ENCODE measurements around the gene NDUFA8. TPM values are rescaled to one million over a fixed set of nuclear protein-coding genes. Genes with fewer than 3 reads are reported as not detected.
A peak's percentile ranks its signal among the peaks of the same experiment; 100 is the strongest.
"Not testable (repeated sequence)": the region's sequence is repeated elsewhere in the genome, so short reads cannot be mapped to it uniquely, and the experiment has no call there.

NDUFA8 gene
- total RNA-seq, 1 donor from 2014 or later = 297 TPM

DNA sequence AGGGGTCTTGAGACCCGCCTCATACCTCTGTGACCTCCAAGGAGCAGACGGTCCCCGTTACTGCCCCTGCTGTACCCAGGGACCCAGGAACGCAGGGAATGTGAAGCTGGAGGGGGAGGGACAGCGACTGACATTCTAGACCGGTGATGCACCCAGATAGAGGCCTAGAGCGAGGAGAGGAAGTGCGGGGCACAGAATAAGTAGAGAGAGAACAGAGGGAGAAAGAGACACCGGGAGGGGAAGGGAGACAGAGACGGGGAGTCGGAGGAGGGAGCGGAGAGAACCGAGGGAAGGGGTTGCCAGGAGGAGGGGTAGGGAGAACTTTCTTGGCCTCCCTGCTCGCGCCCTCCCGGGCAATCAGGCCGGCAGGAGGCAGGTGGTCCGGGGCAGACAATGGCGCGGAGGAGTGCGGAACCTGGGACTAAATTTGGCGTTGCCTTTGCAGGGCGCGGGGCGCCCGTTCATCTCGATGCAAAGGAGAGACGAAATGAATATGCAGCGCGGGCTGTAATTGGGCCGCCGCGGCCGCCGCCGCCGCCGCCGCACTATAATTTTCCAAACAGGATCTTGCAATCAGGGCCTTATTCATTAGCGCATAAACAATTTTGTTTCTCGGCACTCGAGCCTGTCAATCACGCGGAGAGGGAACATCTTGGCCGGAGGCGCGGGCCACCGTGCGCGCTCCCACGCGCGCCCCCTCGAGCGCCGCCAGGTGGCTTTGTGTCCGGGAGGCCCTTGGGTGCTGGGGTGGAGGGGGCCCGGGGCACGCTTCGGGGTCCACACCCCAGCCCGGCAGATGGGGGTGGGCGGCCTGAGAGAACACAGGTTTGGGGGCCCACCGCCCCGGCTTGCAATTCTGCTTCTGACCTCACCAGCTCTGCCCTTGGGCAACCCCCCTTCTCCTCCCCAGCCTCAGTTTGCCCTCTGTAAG is 33.0 kb downstream of the NDUFA8 start:
- intact Hi-C loops (cut with DNase I) = loop anchor here (5.0 to 10.0 kb wide), 2 partner anchors 101 to 328 kb away; partner anchors contain the start of gene LHX6
- ATAC-seq (no peak), DNase-seq (ENCODE audit: missing footprints) (no peak)

DNA sequence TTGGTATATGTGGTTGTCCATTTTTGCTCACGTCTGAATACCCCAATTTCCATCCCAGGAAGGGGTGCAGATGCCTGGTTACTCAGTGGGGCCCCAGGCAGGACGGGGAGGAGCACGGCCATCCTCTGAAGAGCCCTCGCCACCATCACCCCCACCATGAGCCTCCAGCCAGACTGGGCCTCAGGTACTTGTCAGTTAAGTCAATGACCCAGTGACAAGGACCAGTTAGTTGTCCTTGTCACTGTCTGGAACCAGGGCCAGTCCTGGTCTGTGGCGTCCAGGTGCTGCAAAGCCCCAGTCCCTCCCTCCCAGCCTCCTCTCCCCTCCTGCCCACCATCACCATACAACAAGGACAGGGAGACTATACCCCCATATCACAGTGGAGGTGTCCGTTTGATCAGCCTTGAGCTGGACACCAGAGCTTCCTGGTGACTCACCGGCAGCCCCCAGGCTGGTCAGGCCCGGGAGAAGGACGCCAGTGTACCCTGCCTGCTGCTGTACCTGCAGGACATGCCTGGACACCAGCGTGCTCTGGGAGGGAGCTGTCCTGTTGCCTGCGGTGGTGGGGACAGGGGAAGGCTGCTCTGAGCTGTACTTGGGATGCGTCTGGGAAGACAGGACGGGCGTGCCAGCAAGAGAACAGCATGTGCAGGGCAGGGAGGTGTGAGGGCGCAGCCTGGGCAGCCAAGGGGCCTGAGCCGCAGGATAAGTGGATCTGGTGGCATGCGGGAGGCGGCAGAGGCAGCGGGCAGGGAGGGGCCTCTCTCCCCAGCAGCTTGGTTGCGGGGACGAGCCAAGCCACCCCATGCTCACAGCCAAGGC is 33.9 kb downstream of the NDUFA8 start:
- peak; percentile 43 for DNase-seq (ENCODE audit: missing footprints)
- intact Hi-C loops (cut with DNase I) = loop anchor here (1.0 to 10.0 kb wide), 3 partner anchors 102 to 329 kb away; partner anchors contain the start of gene LHX6
- no peak for ATAC-seq

DNA sequence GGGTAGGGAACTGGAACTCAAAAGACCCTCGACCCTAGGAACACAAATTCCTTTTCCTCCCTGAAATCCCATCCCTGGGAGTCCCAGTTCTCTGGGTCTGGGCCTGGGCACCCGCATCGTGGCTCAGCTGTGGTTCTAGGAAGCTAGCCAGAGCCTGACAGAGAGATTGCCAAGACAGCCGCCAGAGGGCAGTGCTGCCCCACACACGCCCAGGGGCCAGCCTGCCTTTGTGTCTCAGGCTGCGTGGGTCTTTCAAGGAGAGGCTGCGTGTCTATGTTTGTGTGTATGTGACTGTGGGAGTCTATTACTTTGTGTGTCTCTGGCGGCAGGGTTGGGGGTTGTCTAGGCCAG is 34.4 kb downstream of the NDUFA8 start:
- DNase-seq (ENCODE audit: missing footprints) = peak; percentile 85
- intact Hi-C loops (cut with DNase I) = loop anchor here (1.0 to 10.0 kb wide), 3 partner anchors 102 to 330 kb away; partner anchors contain the start of gene LHX6
- ATAC-seq = peak; percentile 82

DNA sequence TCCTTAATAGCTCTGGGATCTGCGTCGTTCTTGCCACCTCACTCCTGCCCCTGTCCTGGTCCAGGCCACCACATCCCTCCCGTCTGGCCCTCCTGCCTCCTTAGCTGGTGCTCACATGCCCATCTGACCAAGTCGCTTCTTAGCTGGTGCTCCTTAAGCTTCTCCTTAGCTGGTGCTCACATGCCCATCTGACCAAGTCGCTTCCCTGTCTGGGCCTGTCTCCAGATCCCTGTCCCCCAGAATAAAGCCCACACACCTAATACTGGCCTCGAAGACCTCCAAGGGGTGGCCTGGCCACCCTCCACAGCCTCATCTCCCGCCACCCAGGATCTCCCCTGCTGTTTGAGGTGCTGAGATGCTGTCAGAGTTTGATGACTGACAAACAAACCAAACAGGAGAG is 35.1 kb downstream of the NDUFA8 start:
- DNase-seq (ENCODE audit: missing footprints) = peak; percentile 6
- intact Hi-C loops (cut with DNase I) = loop anchor here (10.0 kb wide), 1 partner anchor 330 kb away; no protein-coding TSS in a partner anchor
- ATAC-seq = no peak

DNA sequence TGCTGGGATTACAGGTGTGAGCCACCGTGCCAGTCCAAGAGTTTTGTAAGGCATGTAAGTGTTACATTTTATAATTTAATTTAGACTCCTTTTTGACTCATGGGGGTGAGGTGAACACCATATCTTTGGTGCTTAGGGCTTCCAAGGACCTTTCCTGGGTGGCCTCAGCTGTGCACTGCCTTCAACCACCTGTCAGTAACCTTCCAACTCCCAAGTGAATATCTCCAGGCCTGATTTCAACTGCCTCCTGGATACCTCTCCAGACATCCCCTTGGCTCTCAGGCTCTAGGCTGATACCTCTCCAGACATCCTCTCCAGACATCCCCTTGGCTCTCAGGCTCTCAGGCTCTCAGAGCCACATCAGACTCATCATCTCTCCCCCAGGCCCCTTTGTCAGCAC is 35.5 kb downstream of the NDUFA8 start:
- intact Hi-C loops (cut with DNase I) = loop anchor here (10.0 kb wide), 1 partner anchor 331 kb away; no protein-coding TSS in a partner anchor
- DNase-seq (ENCODE audit: missing footprints) (peak; percentile 32), ATAC-seq (no peak)

DNA sequence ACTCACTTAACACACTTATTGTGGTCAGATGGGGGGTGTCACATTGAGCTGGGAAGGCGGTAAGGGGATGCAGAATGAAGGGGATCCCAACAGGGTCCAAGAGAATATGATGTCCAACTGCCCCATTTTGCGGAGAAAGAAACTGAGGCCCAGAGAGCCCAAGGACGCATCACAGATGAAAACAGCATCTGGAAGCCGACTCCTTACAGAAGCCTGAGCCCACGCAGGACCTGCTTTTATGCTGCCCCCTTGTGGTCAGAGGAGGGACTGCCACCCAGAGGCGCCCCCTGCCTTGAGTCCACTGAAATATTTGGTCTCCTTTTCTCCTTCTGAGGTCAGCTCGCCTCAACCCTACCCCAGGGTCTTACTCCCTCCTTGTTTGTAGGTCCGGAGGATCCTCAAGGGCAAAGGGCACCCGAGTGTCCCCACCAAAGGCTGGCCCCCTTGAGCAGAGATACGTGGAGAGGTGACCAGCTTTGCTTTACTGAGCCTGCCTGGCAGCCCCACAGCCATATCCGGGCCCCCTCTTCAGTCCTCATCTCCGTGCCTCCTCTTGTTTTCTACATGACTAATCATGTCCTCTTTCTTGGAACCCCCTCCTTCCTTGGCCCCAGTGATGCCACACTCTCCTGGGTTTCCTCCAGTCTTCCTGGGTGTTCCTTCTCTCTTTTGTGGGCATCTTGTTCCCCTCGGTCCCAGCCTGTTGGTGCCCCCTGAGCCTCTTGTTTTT is 36.5 kb downstream of the NDUFA8 start:
- DNase-seq (ENCODE audit: missing footprints) = no peak
- peak; percentile 39 for ATAC-seq
- intact Hi-C loops (cut with DNase I) = loop anchor here (1.0 to 10.0 kb wide), 2 partner anchors 24 to 332 kb away; no protein-coding TSS in a partner anchor

DNA sequence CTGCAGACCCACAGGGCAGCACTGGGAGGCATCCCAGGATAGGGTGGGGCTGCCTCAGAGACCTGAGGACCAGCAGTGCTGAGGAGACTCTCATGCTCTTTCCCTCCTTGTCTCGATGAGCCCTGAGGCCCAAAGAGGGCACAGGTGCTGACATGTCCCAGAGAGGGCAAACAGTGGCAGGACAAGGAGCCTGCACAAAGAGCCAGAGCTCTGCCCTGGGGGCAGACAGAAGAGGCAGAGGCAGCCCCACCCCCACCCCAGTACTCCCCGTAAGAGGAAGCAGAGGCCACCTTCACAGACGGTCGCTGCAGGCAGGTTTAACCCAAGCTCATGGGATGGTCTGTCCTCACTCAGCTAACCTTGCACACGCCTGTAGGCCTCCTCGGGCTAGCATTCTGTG is 37.1 kb downstream of the NDUFA8 start:
- intact Hi-C loops (cut with DNase I) = loop anchor here (10.0 kb wide), 1 partner anchor 332 kb away; no protein-coding TSS in a partner anchor

DNA sequence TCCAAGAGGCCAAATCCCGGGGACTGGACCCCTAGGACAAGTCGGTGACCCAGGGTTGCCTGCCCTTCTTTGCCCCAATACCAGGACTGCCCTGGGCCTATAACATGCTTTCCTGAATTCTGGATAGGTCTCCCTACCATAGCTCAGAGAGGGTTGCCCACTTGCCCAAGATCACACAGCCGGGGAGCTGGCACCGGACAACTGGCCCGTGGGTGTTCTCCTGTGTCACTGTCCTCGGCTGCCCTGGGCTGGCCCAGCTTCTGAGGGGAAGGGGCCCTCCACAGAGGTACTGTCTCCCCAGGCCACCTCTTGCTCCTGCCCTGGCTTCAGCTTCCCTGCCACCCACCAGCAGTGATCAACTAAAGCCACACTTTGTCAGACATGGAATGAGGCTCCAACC is 37.6 kb downstream of the NDUFA8 start:
- peak; percentile 15 for DNase-seq (ENCODE audit: missing footprints)
- no peak for ATAC-seq
- intact Hi-C loops (cut with DNase I) = loop anchor here (10.0 kb wide), 1 partner anchor 333 kb away; no protein-coding TSS in a partner anchor

More for the DNA sequence above, 37.1 kb downstream of the NDUFA8 start:
- ATAC-seq (no peak), DNase-seq (ENCODE audit: missing footprints) (no peak)

DNA sequence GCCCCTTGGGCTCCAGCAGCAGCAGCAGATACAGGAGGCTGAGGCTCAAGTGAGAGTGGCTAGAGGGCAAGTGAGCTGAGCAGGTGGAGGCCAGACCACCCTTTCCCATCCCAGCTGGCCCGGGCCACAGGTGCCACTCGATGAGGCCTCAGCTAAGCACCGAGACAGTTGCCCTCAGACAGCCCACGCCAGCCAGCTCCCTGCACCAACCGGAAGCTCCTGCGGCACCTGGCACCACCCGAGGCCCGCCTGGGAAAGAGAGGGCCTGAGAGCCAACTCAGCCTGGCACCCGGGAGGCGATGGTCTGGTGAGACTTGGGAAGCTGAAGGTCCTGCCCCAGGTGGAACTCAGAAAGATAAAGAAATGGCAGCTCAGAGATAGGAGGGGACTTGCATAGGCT is 38.2 kb downstream of the NDUFA8 start:
- intact Hi-C loops (cut with DNase I) = loop anchor here (10.0 kb wide), 1 partner anchor 333 kb away; no protein-coding TSS in a partner anchor
- ATAC-seq = no peak
- peak; percentile 26 for DNase-seq (ENCODE audit: missing footprints)

DNA sequence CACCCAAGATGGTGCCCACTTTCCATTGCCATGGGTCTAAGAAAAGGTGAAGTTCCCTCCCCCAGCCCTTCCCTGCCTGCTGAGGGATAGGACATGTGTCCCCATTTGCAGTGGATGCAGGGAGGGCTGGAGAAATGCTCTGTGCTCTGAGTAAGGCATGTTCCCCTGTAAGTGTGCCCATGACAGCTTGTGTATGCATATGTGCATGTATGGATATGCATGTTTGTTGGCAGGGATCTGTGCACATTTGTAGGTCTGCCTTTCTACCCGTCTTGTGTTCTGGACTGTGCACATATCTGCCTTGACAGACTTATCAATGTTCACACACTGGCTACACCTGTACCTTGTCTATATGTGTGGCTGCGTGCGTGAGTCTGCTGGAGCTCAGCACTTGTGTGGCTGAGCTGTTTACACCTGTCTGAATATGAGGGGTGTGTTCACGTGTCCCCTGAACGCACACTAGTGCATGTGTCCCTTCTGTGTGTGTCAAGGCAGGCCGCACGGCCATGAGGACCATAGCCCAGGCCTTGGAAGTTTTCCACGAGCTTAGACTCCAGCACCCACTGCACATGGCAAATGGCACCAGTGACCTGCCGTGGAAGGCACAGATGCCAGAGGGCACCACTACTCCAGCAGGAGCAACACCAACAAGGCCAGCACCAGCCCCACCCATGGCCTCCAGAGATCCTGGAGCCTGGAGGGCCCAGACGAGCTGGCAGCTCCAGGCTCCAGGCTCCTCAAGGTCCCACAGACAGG is 39.1 kb downstream of the NDUFA8 start:
- intact Hi-C loops (cut with DNase I) = loop anchor here (10.0 kb wide), 1 partner anchor 334 kb away; no protein-coding TSS in a partner anchor
- no peak for ATAC-seq
- DNase-seq (ENCODE audit: missing footprints) = peak; percentile 50

DNA sequence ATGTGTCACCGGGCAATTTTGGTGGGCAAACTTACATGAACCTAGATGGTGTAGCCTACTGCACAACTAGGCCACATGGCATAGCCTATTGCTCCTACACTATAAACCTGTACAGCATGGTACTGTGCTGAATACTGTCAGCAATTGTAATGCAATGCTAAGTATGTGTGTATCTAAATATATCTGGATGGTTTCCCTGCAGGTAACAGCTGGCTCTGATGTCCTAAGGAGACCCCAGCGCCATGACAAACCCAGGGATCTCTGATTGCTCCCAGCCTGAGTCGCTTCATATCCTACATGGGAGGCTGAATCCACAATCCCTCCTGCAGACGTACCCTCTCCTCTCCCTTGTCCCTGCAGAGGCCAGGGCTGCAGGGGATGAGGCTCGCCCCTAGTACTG is 39.9 kb downstream of the NDUFA8 start:
- no peak for DNase-seq (ENCODE audit: missing footprints)
- ATAC-seq = no peak
- intact Hi-C loops (cut with DNase I) = loop anchor here (10.0 kb wide), 1 partner anchor 335 kb away; no protein-coding TSS in a partner anchor

DNA sequence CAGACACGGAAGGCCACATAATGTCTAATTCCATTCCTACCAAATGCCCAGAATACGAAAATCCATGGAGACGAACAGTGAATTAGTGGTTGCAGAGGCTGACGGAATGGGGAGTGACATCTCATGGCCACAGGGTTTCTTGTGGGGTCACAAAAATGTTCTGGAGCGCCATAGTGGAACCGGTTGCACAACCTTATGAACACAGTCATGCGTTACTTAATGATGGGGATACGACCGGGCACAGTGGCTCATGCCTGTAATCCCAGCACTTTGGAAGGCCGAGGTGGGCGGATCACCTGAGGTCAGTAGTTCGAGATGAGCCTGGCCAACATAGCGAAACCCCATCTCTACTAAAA is 40.4 kb downstream of the NDUFA8 start:
- DNase-seq (ENCODE audit: missing footprints) (no peak), ATAC-seq (no peak)
- intact Hi-C loops (cut with DNase I) = no loop called here

DNA sequence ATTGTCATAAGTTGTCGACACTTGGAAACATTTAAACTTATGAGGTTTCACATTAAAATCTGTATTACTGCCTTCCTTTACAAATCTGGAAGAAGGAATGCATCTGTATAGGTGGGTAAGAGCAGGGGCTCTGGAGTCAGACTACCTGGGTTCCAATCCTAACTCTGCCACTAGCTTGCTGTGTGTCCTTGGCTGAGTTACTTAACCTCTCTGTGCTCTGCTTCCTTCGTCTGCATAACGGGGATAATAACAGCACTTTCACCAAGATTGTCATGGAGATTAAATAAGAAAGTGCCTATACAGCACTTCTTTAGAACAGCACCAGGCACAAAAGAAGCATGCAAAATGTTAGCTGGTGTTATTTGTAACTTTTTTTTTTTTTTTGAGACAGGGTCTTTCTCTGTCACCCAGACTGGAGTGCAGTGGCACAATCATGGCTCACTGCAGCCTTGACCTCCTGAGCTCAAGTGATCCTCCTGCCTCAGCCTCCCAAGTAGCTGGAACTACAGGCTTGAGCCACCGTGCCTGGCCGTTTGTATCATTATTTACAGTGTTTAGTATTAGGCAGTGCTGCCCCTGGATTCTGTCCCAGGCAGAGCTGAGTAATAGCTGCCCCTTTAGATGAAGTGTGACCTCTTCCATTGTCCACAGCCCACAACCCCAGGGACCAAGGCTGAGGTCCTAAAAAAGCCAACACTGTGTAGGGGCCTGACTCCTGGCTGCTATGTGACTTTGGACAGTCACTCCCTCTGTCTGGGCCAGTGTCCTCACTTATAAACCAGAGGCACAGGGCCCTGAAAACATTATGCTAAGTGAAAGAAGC is 41.0 kb downstream of the NDUFA8 start:
- intact Hi-C loops (cut with DNase I) = no loop called here
- DNase-seq (ENCODE audit: missing footprints) (no peak), ATAC-seq (no peak)

DNA sequence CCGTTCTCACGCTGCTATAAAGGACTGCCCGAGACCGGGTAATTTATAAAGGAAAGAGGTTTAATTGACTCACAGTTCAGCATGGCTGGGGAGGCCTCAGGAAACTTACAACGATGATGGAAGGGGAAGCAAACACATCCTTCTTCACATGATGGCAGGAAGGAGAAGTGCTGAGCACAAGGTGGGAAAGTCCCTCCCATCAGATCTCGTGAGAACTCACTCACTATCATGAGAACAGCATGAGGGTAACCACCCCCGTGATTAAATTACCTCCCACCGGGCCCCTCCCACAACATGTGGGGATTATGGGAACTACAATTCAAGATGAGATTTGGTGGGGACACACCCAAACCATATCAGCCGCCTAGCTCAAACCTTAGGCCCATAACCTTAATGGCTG is 42.3 kb downstream of the NDUFA8 start:
- not testable (repeated sequence) for DNase-seq (ENCODE audit: missing footprints)

DNA sequence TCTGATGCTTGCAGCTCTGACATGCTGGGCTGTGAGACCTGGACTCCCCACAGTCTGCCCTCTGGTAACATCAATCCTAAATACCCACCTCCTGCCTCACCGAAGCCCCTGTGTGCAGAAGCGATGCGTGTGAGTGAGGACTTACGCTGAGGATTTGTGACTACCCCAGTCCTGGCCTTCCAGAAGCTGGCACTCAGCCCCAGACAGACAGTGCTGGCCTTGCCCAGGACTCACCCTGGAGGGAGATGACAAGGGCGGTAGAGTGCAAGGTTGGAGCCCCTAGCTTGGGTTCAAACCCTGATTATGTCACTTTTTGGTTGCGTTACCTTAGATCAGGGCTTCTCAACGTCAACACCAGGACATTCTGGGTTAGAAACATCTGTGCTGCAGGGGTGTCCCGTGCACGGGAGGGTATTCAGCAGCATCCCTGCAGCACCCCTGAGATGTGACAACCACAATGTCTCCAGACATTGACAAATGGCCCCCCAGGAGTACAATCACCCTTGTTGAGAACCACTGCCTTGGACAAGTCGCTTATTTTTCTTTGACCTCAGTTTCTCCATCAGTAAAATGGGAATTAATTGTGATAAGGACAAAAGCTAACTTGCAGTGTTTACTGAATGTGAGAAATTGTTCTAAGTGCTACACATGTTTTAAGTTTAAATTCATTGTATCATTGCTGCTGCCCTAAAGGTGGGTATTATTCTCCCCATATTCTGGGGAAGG is 43.0 kb downstream of the NDUFA8 start:
- intact Hi-C loops (cut with DNase I) = no loop called here
- no peak for DNase-seq (ENCODE audit: missing footprints)
- no peak for ATAC-seq

More for the DNA sequence above, 42.3 kb downstream of the NDUFA8 start:
- ATAC-seq; intact Hi-C loops (cut with DNase I): not testable (repeated sequence)

DNA sequence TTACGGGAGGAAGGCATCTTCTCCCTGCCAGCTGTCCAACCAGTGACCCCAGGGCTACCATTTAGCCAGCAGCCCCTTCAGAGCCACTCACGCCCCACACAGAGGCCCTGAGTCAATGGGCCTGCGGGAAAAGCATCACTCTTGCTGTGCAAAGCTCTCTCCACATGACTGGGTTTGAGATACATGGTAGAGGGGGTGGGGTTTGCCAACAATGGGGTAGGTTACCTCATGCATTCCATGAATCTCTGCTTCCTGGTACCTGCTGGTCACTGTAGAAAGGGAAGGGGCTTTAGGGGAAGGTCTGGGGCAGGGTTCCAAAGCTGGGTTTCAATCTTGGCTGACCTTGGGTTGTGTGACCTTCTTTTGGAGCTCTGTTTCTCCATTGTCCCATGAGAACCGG is 43.5 kb downstream of the NDUFA8 start:
- DNase-seq (ENCODE audit: missing footprints) (no peak), ATAC-seq (no peak)
- intact Hi-C loops (cut with DNase I) = no loop called here
